ENCODE measurements around the gene MBNL2.
A peak's percentile ranks its signal among the peaks of the same experiment; 100 is the strongest.

MBNL2 gene

DNA sequence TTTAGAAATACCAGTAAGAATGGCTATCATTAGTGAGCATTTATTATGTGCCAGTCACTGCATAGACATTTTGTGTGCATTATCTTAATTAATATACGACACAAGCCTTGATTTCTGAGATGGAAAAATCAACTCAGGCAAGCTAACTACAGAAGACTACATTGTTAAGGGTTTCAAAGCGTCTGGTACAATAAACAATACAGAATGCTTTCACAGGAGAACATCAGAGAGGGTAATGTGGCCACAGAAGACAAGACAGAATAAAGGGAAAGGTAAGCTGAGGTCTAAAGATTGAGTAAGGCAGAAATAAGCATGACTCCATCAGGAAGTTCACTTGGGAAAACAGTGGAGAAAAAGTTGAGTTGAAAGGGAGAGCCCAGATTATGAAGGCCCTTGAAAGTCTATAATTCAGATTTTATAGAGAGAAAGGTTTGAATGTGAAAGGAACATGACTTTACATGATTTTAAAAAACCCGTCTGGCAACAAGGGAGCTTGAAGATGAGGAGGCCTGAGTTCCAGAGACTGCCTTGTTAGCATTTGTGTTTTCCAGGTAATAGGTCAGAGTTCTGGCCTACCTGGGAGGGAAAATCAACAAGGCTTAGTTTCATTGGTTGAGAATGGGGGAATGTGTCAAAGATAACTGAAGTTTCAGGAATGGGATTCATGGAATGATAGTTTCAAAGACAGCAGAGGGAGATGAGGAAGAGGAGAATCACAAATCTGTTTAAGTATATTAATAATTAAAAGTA, 1.8 kb upstream of the MBNL2 start:
- H3K27ac ChIP-seq = no peak overlapping the region
- TF ChIP-seq, protein P1, sequence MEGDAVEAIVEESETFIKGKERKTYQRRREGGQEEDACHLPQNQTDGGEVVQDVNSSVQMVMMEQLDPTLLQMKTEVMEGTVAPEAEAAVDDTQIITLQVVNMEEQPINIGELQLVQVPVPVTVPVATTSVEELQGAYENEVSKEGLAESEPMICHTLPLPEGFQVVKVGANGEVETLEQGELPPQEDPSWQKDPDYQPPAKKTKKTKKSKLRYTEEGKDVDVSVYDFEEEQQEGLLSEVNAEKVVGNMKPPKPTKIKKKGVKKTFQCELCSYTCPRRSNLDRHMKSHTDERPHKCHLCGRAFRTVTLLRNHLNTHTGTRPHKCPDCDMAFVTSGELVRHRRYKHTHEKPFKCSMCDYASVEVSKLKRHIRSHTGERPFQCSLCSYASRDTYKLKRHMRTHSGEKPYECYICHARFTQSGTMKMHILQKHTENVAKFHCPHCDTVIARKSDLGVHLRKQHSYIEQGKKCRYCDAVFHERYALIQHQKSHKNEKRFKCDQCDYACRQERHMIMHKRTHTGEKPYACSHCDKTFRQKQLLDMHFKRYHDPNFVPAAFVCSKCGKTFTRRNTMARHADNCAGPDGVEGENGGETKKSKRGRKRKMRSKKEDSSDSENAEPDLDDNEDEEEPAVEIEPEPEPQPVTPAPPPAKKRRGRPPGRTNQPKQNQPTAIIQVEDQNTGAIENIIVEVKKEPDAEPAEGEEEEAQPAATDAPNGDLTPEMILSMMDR (conservative IDR thresholded peaks at IDR 0.05) = no peak

DNA sequence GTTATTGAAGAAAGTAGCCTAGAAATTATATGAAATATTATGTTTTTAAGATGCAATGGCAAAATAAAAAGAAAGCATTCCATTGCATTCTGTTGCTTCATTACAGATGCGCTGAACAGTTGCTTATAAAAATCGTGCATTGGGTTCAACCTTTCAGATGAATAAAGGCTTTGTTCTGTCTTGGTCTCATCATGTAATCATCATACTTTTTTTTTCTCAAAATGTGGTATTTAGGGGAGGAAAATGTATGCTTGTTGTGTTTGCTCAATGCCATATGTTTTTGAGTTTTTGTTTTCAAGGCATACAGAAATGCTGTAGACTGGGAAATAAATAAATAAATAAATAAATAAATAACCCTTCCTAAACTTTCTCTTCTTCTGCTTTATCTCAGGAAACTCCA, 1.1 kb upstream of the MBNL2 start:
- no peak overlapping the region for H3K27ac ChIP-seq
- no peak for TF ChIP-seq ZFX (IDR thresholded peaks at IDR 0.05)
- TF ChIP-seq, protein P1 (conservative IDR thresholded peaks at IDR 0.05) = no peak

DNA sequence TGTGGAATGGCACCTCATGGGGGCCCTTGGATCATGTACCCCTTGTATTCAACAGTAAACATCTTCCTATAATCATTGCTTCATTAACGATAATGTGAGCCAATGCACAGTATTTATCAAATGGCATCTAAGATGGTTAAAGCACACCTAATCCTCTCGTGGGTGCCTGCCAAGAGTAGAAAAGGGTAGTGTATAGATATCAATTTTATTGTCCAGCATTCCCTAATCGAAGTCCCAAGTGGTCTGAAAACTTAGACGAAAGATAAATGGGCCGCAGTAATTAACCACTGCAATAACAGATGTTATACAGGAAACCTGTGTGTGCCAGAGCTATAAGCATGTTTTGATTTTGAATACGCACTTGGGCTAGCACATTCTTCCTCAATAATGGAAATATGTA, 667 bp upstream of the MBNL2 start:
- H3K27ac ChIP-seq = no peak overlapping the region
- TF ChIP-seq, protein P1 (conservative IDR thresholded peaks at IDR 0.05) = no peak
- no peak for TF ChIP-seq ZFX (IDR thresholded peaks at IDR 0.05)

DNA sequence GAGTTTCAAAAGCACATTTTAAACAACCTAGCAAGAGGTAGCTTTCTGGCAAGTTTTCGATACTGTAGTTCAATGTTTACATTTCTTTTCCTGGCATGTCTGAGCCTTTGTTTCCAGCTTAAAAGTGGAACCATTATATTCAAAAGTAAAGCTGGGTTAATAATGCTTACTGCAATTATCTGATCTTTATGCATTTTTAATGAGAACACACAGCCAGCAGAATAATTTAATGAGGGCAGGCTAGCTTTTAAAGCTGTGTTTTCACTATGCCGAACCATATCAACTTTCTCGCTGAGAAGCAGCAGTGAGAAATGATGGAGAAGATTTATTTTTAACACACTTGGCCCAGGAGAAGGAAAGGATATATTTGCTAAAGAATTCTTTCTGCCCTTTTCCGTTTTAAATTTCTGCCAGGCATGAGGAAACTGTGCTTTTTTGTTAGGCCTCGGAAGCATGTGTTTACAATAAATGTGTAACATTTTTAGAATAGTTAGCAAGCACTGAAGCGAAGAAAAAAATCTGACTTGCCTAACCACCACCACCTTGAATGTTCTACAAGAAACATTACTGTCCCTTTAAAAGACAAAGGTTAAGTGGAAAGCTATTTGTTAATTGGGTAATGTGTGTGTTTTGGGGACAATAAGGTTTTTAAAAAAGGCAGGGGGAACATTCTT, 1.0 kb downstream of the MBNL2 start:
- TF ChIP-seq, protein P1 (conservative IDR thresholded peaks at IDR 0.05) = no peak
- no peak for TF ChIP-seq ZFX (IDR thresholded peaks at IDR 0.05)
- H3K27ac ChIP-seq = no peak overlapping the region

DNA sequence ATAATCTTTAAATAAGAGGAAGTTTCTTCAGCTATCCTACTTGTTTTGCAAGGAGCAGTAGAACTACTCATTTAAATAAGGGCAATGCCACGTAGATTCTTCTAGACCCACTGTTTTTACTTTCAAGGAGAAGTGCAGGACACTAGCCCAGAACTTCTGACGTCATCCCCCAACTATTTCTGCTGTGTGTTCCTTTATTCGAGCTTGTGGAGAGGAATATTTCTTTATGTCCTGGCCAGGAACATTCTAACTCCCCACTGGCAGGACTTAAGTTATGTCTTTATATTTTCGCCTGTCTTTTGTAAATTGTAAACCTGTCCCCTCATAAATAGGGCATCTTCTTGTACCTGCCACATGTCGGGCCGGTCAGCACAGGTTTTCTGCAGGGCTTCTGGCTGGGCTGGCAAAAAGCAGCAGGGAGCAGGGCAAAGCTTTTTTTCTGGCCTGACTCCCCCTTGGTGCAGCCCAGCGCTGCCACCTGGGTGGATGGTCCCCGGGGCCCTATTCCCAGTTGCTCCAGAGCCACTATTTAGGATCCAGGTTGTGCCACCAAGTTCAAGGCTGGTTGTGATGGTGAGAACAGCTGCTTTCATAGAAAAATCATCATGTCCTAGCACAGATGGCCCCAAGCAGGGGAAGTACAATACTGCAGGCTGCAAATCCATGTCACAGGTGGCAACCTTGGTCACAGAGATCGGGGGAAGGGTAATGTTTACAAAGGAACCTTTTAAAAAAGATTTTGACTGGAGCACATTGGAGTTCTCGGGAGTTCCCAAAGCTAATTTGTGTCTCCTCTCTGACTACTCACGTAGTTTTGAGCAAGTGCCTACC, 1.8 kb downstream of the MBNL2 start:
- TF ChIP-seq ZFX (IDR thresholded peaks at IDR 0.05) = no peak
- TF ChIP-seq, protein P1 (conservative IDR thresholded peaks at IDR 0.05) = no peak
- H3K27ac ChIP-seq = peak overlapping the region; percentile 62

DNA sequence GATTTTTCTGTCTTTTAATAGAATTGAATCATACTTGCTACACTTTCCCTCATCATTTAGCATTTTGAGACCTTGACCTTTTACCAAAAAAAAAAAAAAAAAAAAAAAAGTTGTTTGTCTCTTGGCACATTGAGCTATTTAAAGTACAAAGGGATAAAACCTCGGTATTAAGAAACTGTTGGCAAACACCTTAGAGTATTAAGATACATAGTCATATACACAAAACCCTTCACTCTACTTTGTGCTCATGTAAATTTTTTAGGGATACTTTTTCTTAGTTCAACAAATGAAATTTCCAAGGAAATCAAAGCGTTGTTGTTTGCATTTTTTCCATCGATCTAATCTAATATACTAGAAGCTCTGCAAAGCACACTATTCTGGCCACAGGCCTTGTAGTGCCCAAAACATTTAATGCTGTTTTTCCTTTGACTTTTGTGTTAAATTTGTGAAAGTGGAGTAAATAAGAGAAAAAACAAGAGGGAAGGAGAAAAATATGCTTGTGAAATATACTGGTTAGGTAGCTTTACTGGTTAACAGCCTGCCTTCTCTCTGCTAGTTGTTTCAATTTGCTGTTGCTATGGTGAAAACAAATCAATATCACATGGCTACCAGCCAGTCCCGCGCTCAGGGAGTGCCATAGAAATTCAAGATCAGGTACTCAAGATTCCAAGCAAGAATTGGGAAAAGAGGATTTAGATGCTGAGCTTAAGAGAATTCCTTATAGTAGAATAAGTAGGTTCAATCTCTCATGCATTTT, 2.6 kb downstream of the MBNL2 start:
- TF ChIP-seq, protein P1 (conservative IDR thresholded peaks at IDR 0.05) = no peak
- no peak for TF ChIP-seq ZFX (IDR thresholded peaks at IDR 0.05)
- H3K27ac ChIP-seq = no peak overlapping the region
